ENCODE data around the gene TBC1D9B.

TBC1D9B gene

DNA sequence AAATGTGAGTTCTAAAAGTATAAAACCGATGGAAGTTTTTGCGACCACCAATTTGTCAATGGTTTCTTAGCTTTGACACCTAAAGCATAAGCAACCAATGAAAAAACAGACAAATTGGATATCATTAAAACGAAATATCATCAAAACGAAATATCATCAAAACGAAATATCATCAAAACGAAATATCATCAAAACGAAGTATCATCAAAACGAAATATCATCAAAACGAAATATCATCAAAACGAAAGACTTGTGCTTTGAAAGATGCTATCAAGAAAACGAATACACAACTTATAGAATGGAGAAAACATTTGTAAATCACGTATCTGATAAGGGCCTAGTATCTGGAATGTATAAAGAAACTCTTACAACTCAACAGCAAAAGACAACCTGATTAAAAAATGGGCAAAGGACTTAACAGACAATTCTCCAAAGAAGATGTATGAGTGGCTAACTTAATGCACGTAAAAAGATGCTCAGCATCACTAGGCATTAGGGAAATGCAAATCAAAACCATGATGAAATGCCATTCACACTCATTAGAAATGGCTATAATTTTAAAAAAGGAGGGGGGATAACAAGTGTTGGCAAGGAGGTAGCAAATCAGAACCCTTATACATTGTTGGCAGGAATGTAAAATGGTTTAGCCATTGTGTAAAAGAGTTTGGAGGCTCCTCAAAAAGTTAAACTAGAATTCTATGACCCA, 29.4 kb upstream of the TBC1D9B start:
- Histone ChIP-seq H3K4me1 (ENCODE audit: control insufficient read depth in 1 of 2, insufficient read depth in 1 of 2, low read depth in 1 of 2, low read length in 1 of 2) (no peaks in the 10 kb centered on the region), H3K9me3 (no peaks in the 10 kb centered on the region), H3K27ac (no peak overlapping the region), H3K36me3 (no peaks in the 10 kb centered on the region), H3K27me3 (no peaks in the 10 kb centered on the region), H3K4me3 (ENCODE audit: low read depth in 1 of 2, low read length in 1 of 2) (no peak overlapping the region)
- TF ChIP-seq, protein P1, sequence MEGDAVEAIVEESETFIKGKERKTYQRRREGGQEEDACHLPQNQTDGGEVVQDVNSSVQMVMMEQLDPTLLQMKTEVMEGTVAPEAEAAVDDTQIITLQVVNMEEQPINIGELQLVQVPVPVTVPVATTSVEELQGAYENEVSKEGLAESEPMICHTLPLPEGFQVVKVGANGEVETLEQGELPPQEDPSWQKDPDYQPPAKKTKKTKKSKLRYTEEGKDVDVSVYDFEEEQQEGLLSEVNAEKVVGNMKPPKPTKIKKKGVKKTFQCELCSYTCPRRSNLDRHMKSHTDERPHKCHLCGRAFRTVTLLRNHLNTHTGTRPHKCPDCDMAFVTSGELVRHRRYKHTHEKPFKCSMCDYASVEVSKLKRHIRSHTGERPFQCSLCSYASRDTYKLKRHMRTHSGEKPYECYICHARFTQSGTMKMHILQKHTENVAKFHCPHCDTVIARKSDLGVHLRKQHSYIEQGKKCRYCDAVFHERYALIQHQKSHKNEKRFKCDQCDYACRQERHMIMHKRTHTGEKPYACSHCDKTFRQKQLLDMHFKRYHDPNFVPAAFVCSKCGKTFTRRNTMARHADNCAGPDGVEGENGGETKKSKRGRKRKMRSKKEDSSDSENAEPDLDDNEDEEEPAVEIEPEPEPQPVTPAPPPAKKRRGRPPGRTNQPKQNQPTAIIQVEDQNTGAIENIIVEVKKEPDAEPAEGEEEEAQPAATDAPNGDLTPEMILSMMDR (IDR thresholded peaks at IDR 0.05): no peak

DNA sequence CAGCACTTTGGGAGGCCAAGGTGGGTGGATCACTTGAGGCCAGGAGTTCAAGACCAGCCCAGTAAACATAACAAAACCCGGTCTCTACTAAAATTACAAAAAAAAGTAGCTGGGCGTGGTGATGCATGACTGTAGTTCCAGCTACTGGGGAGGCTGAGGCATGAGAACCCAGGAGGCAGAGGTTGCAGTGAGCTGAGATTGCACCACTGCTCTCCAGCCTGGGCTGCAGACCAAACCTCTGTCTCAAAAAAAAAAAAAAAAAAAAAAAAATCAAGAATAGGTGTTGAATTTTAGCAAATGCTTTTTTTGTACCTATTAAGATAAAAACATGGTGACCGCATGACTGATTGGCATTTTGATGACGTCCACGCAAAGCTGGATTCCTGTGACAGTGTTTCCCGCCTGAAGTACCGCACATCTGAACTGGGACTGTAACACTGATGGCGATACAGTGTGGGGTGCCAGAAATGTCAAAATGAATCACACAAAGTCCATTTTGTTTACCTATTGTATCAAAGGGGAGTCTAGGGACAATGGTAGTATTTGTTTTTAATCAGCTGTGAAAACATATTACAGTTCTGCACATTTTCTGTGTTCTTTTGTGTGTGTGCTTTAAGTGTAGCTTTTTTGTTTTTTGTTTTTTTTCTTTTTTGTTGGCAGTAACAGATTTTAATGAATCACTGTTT, 23.2 kb upstream of the TBC1D9B start:
- H3K4me3 ChIP-seq (ENCODE audit: low read depth in 1 of 2, low read length in 1 of 2): no peak overlapping the region
- H3K4me1 ChIP-seq (ENCODE audit: control insufficient read depth in 1 of 2, insufficient read depth in 1 of 2, low read depth in 1 of 2, low read length in 1 of 2): peaks cover 13 to 16% of the 10 kb centered on the region in 2 experiments
- H3K27me3 ChIP-seq: no peaks in the 10 kb centered on the region
- no peak overlapping the region for H3K27ac ChIP-seq
- no peaks in the 10 kb centered on the region for H3K9me3 ChIP-seq
- TF ChIP-seq, protein P1 (IDR thresholded peaks at IDR 0.05): no peak
- no peaks in the 10 kb centered on the region for H3K36me3 ChIP-seq

DNA sequence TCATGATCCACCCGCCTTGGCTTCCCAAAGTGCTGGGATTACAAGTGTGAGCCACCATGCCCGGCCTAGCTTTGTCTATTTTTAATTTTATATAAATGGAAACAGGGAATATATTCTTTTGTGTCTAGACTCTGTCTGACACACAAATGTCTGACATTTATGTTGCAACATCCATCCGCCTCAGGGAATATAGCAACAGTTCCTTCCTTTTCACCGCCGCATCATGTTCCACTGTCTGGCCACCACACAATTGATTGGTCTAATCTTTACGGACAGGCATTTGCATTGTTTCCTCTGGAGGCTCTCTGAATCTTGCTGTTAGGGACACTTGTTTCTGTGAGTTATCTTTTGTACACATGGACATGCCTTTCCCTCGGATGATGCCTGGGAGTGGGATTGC, 20.1 kb upstream of the TBC1D9B start:
- TF ChIP-seq, protein P1 (IDR thresholded peaks at IDR 0.05): no peak
- Histone ChIP-seq H3K36me3 (no peaks in the 10 kb centered on the region), H3K9me3 (no peaks in the 10 kb centered on the region), H3K27ac (peak overlapping the region; percentile 60), H3K4me3 (ENCODE audit: low read depth in 1 of 2, low read length in 1 of 2) (no peak overlapping the region), H3K27me3 (no peaks in the 10 kb centered on the region), H3K4me1 (ENCODE audit: control insufficient read depth in 1 of 2, insufficient read depth in 1 of 2, low read depth in 1 of 2, low read length in 1 of 2) (peaks cover 21 to 26% of the 10 kb centered on the region in 2 experiments)

DNA sequence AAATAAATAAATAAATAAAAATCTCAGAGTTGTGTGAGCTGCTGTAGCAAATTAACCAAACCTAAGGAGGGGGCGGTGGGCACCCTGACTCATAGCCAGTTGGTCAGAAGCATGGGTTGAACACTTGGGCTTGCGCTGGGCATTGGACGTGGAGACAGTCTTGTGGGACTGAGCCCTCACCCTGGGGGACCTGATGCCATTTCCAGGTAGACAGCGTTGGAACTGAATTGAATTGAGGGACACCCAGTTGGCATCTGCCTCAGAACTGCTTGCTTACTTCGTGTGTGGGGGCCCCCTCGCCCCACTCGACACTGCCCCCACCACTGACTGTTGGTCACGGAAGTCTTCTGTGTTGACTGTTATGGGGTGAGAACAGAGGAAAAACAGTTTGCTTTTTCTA, 19.0 kb upstream of the TBC1D9B start:
- no peaks in the 10 kb centered on the region for H3K36me3 ChIP-seq
- H3K9me3 ChIP-seq: no peaks in the 10 kb centered on the region
- no peak overlapping the region for H3K27ac ChIP-seq
- peaks cover 21 to 26% of the 10 kb centered on the region in 2 experiments for H3K4me1 ChIP-seq (ENCODE audit: control insufficient read depth in 1 of 2, insufficient read depth in 1 of 2, low read depth in 1 of 2, low read length in 1 of 2)
- TF ChIP-seq, protein P1 (IDR thresholded peaks at IDR 0.05): no peak
- H3K27me3 ChIP-seq: no peaks in the 10 kb centered on the region
- no peak overlapping the region for H3K4me3 ChIP-seq (ENCODE audit: low read depth in 1 of 2, low read length in 1 of 2)

DNA sequence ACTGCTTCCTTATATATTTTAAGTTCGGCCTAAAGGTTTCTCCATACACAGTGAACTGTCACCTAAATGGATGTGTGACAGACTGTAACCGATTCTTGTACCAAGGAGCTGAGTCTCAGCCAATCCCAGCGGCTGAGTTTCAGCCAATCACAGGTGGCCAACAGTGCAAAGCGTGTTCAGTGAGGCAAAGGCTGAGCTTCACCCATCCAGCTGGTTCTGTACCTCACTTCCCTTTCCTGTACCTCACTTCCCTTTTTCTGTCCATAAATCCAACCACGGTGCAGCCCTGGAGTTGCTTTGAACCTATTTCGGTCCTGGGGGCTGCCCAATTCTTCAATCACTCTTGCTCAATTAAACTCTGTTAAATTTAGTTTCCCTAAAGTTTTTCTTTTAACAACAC, 15.7 kb upstream of the TBC1D9B start:
- H3K27ac ChIP-seq: peak overlapping the region; percentile 37
- TF ChIP-seq, protein P1 (IDR thresholded peaks at IDR 0.05): no peak
- no peaks in the 10 kb centered on the region for H3K9me3 ChIP-seq
- H3K4me3 ChIP-seq (ENCODE audit: low read depth in 1 of 2, low read length in 1 of 2): no peak overlapping the region
- H3K36me3 ChIP-seq: no peaks in the 10 kb centered on the region
- peaks cover 21 to 26% of the 10 kb centered on the region in 2 experiments for H3K4me1 ChIP-seq (ENCODE audit: control insufficient read depth in 1 of 2, insufficient read depth in 1 of 2, low read depth in 1 of 2, low read length in 1 of 2)
- no peaks in the 10 kb centered on the region for H3K27me3 ChIP-seq

Data from neutrophil (primary cell).